C4-2B (cell line): ENCODE data around the gene HSPA1A.

Source experiments
- H3K27ac ChIP-seq: fragments of 450-650 bp; 2 replicates; pipeline ENCODE4 v1.5.1; 2017
- CTCF ChIP-seq: fragments of 450-650 bp; conservative IDR thresholded peaks from 2 replicates; pipeline ENCODE4 v1.5.1; 2017; ENCODE audit warnings: mild to moderate bottlenecking
- ZFX ChIP-seq: fragments of 450-650 bp; IDR thresholded peaks from 2 replicates; pipeline ENCODE4 v1.6.1; 2017

Gene HSPA1A

GRCh38 chr6:31821301-31822035 lies 6.1 kb downstream of the HSPA1A start:
- peak overlapping the region; percentile 92 for H3K27ac ChIP-seq

GRCh38 chr6:31822036-31822821 lies 6.9 kb downstream of the HSPA1A start:
- TF ChIP-seq ZFX (no peak), CTCF (no peak)
- H3K27ac ChIP-seq, result peak overlapping the region; percentile 92

More at GRCh38 chr6:31821301-31822035, 6.1 kb downstream of the HSPA1A start:
- TF ChIP-seq CTCF (no peak), ZFX (no peak)

- peak overlapping the region; percentile 91 for H3K27ac ChIP-seq
These were observed 8.4 kb downstream of the HSPA1A start for GRCh38 chr6:31823592-31824196.

GRCh38 chr6:31825553-31825952 lies 10.2 kb downstream of the HSPA1A start:
- TF ChIP-seq CTCF (no peak), ZFX (no peak)
- peak overlapping the region; percentile 96 for H3K27ac ChIP-seq

GRCh38 chr6:31826793-31827285 lies 11.5 kb downstream of the HSPA1A start:
- H3K27ac ChIP-seq, result peak overlapping the region; percentile 96

GRCh38 chr6:31827286-31828079 lies 12.1 kb downstream of the HSPA1A start, which contains the start of gene HSPA1B:
Gene HSPA1B, plus strand, starts transcription at chr6:31827738. Its CDS starts 213 bp downstream, at chr6:31827951.
- peak within 1 kb of the TSS; percentile 96 for H3K27ac ChIP-seq
- TF ChIP-seq ZFX (no peak), CTCF (no peak)

More at GRCh38 chr6:31826793-31827285, 11.5 kb downstream of the HSPA1A start:
- TF ChIP-seq ZFX (no peak), CTCF (no peak)

- no peak for TF ChIP-seq ZFX
- peak; percentile 57 for TF ChIP-seq CTCF
- peak overlapping the region; percentile 72 for H3K27ac ChIP-seq
These were observed 14.4 kb downstream of the HSPA1A start for GRCh38 chr6:31829633-31830283.
